NCI-H2029 (cell line): ENCODE results near the gene TLR6.
"Not testable (repeated sequence)": the region's sequence is repeated elsewhere in the genome, so short reads cannot be mapped to it uniquely, and the experiment has no call there.

Source experiments
- DNase-seq: peaks from one replicate; lab custom pipeline; 2025; lab: John Stamatoyannopoulos, UW

TLR6 gene

GRCh38 chr4:38822748-38823303 is 33.8 kb downstream of the TLR6 start:
- DNase-seq = no peak

- DNase-seq = no peak
Observed at GRCh38 chr4:38821739-38822138, 34.9 kb downstream of the TLR6 start.

GRCh38 chr4:38820329-38821061 is 36.1 kb downstream of the TLR6 start:
- DNase-seq = no peak

- no peak for DNase-seq
Observed at GRCh38 chr4:38819569-38819968, 37.0 kb downstream of the TLR6 start.

GRCh38 chr4:38818441-38818976 is 38.1 kb downstream of the TLR6 start:
- DNase-seq = no peak

- no peak for DNase-seq
Observed at GRCh38 chr4:38815885-38816782, 40.5 kb downstream of the TLR6 start.

GRCh38 chr4:38814386-38814785 is 42.2 kb downstream of the TLR6 start:
- no peak for DNase-seq

- DNase-seq = no peak
Observed at GRCh38 chr4:38811297-38811696, 45.3 kb downstream of the TLR6 start.

GRCh38 chr4:38807462-38807861 is 49.2 kb downstream of the TLR6 start:
- DNase-seq = not testable (repeated sequence)

- not testable (repeated sequence) for DNase-seq
Observed at GRCh38 chr4:38806251-38806650, 50.4 kb downstream of the TLR6 start.

GRCh38 chr4:38805530-38806145 is 51.0 kb downstream of the TLR6 start:
- peak; percentile 18 for DNase-seq

GRCh38 chr4:38804654-38805295 is 51.8 kb downstream of the TLR6 start, which contains the start of gene TLR1:
Gene TLR1 (minus strand): TSS chr4:38804791. CDS start chr4:38798831, 5,960 bp downstream.
- DNase-seq = peak; percentile 57

- no peak for DNase-seq
Observed at GRCh38 chr4:38803833-38804653, 52.6 kb downstream of the TLR6 start.

GRCh38 chr4:38802561-38803355 is 53.9 kb downstream of the TLR6 start:
- DNase-seq = no peak

- DNase-seq = no peak
Observed at GRCh38 chr4:38800961-38801450, 55.6 kb downstream of the TLR6 start.

- no peak for DNase-seq
Observed at GRCh38 chr4:38800366-38800765, 56.3 kb downstream of the TLR6 start.

GRCh38 chr4:38795087-38795486 is 61.5 kb downstream of the TLR6 start:
- no peak for DNase-seq

GRCh38 chr4:38794051-38794450 is 62.6 kb downstream of the TLR6 start:
- no peak for DNase-seq

GRCh38 chr4:38791010-38791409 is 65.6 kb downstream of the TLR6 start:
- no peak for DNase-seq

GRCh38 chr4:38788317-38788716 is 68.3 kb downstream of the TLR6 start:
- no peak for DNase-seq
